AG04450 (cell line): Measurements from ENCODE around the gene SLC4A9. TPM values are rescaled to one million over a fixed set of nuclear protein-coding genes. Genes with fewer than 3 reads are reported as not detected.

Experiments used
- CTCF ChIA-PET: fragments of 300-600, 350-600 bp; formaldehyde crosslinking; extraction: SDS; loops from one replicate; lab custom pipeline; 2022; ENCODE audit warnings: antibody characterized with exemption, inconsistent platforms; lab: Charles Lee
- POLR2A ChIA-PET: fragments of 350-600 bp; formaldehyde crosslinking; extraction: SDS; loops from one replicate; lab custom pipeline; 2021; ENCODE audit warnings: antibody characterized with exemption, inconsistent platforms; lab: Yijun Ruan, JAX
- DNase-seq: peaks from one replicate; pipeline ENCODE4 v3.0.0-alpha.2; 2011; ENCODE audit warnings: low read depth, low spot score
- H3K27ac ChIP-seq: one replicate; pipeline ENCODE4 v1.5.1; 2012; ENCODE audit warnings: low read depth, low read length, control low read depth
- H3K27me3 ChIP-seq: one replicate; pipeline ENCODE4 v1.6.0; 2012; ENCODE audit warnings: low read length; ENCODE audit not compliant: control insufficient read depth, insufficient read depth
- H3K4me3 ChIP-seq: 2 replicates; pipeline ENCODE4 v1.5.1; 2011; ENCODE audit warnings: mild to moderate bottlenecking, low read depth, low read length, control low read depth
- H3K9me3 ChIP-seq: 2 replicates; pipeline ENCODE4 v1.5.1; 2012; ENCODE audit warnings: low read length; ENCODE audit not compliant: control insufficient read depth, insufficient read depth
- polyA plus RNA-seq: library from polyadenylated mRNA; depleted of rRNA; stranded (reverse); fragments of >200 nt; gene quantifications from 2 replicates; pipeline ENCODE4 v1.2.3, GENCODE V29; 2011
- TF ChIP-seq, protein P1 (sequence below): IDR thresholded peaks from 2 replicates; pipeline ENCODE4 v1.5.1; 2011; ENCODE audit warnings: low read depth, low read length, control low read depth, inconsistent platforms

The SLC4A9 gene
- polyA plus RNA-seq, 1 experiment, result not detected

- TF ChIP-seq, protein P1, sequence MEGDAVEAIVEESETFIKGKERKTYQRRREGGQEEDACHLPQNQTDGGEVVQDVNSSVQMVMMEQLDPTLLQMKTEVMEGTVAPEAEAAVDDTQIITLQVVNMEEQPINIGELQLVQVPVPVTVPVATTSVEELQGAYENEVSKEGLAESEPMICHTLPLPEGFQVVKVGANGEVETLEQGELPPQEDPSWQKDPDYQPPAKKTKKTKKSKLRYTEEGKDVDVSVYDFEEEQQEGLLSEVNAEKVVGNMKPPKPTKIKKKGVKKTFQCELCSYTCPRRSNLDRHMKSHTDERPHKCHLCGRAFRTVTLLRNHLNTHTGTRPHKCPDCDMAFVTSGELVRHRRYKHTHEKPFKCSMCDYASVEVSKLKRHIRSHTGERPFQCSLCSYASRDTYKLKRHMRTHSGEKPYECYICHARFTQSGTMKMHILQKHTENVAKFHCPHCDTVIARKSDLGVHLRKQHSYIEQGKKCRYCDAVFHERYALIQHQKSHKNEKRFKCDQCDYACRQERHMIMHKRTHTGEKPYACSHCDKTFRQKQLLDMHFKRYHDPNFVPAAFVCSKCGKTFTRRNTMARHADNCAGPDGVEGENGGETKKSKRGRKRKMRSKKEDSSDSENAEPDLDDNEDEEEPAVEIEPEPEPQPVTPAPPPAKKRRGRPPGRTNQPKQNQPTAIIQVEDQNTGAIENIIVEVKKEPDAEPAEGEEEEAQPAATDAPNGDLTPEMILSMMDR, result no peak
- DNase-seq, result no peak
- ChIA-PET POLR2A (no interaction called here), CTCF (interaction anchor here (0.5 to 9.5 kb wide), 7 partner anchors 11 to 359 kb away, joined by 3 to 279 read pairs (median 5); partner anchors contain the start of gene HBEGF)
- no peak overlapping the region for H3K27ac ChIP-seq
- no peaks in the 10 kb centered on the region; the same call in 1 of the 2 replicates for H3K9me3 ChIP-seq
- H3K27me3 ChIP-seq, result peaks cover 7% of the 10 kb centered on the region
- no peak overlapping the region for H3K4me3 ChIP-seq
Observed at GRCh38 chr5:140361901-140362300, 1.9 kb downstream of the SLC4A9 start.

- CTCF ChIA-PET, result interaction anchor here (0.5 to 9.5 kb wide), 6 partner anchors 11 to 356 kb away, joined by 3 to 279 read pairs (median 8); partner anchors contain the start of gene HBEGF
- no peak for DNase-seq
Observed at GRCh38 chr5:140362311-140362710, 2.3 kb downstream of the SLC4A9 start.

GRCh38 chr5:140362875-140363630, 3.1 kb downstream of the SLC4A9 start:
- POLR2A ChIA-PET, result no interaction called here
- DNase-seq, result no peak
- CTCF ChIA-PET, result interaction anchor here (0.6 to 9.5 kb wide), 20 partner anchors 9 to 1126 kb away, joined by 3 to 279 read pairs (median 4); partner anchors contain the start of genes EIF4EBP3, HBEGF and PCDHGC5

More at GRCh38 chr5:140362311-140362710, 2.3 kb downstream of the SLC4A9 start:
- POLR2A ChIA-PET, result no interaction called here
- no peak overlapping the region for H3K27ac ChIP-seq
- TF ChIP-seq, protein P1, result no peak
- H3K27me3 ChIP-seq, result peaks cover 7% of the 10 kb centered on the region
- no peak overlapping the region for H3K4me3 ChIP-seq
- no peaks in the 10 kb centered on the region; the same call in 1 of the 2 replicates for H3K9me3 ChIP-seq

GRCh38 chr5:140363631-140364471, 3.9 kb downstream of the SLC4A9 start:
- TF ChIP-seq, protein P1, result no peak
- H3K9me3 ChIP-seq, result no peaks in the 10 kb centered on the region; the same call in 1 of the 2 replicates
- peaks cover 12% of the 10 kb centered on the region for H3K27me3 ChIP-seq
- ChIA-PET CTCF (interaction anchor here (0.6 to 9.5 kb wide), 20 partner anchors 9 to 1125 kb away, joined by 3 to 279 read pairs (median 4); partner anchors contain the start of genes EIF4EBP3, HBEGF and PCDHGC5), POLR2A (no interaction called here)
- H3K27ac ChIP-seq, result no peak overlapping the region
- peak overlapping the region; percentile 47 for H3K4me3 ChIP-seq
- DNase-seq, result no peak

More at GRCh38 chr5:140362875-140363630, 3.1 kb downstream of the SLC4A9 start:
- Histone ChIP-seq H3K27me3 (peaks cover 9% of the 10 kb centered on the region), H3K4me3 (peak overlapping the region; percentile 47), H3K27ac (no peak overlapping the region), H3K9me3 (no peaks in the 10 kb centered on the region; the same call in 1 of the 2 replicates)
- TF ChIP-seq, protein P1, result peak; percentile 90
